Mucosa of stomach (tissue), 1 donor: ENCODE results near the gene SYNJ2.
"Not testable (repeated sequence)": the region's sequence is repeated elsewhere in the genome, so short reads cannot be mapped to it uniquely, and the experiment has no call there.

Experiments
- H3K27me3 ChIP-seq: one replicate; pipeline ENCODE4 v1.7.0; 2013; ENCODE audit warnings: mild to moderate bottlenecking, low read length; ENCODE audit not compliant: control insufficient read depth, insufficient read depth
- H3K36me3 ChIP-seq: one replicate; pipeline ENCODE4 v1.7.0; 2013; ENCODE audit warnings: low read length; ENCODE audit not compliant: control insufficient read depth, insufficient read depth
- H3K4me1 ChIP-seq: one replicate; pipeline ENCODE4 v1.7.0; 2013; ENCODE audit warnings: mild to moderate bottlenecking, low read length; ENCODE audit not compliant: control insufficient read depth, insufficient read depth
- H3K4me3 ChIP-seq: one replicate; pipeline ENCODE4 v1.7.0; 2013; ENCODE audit warnings: low read length
- H3K9ac ChIP-seq: one replicate; pipeline ENCODE4 v1.7.0; 2013; ENCODE audit warnings: mild to moderate bottlenecking, low read length, moderate library complexity
- H3K9me3 ChIP-seq: one replicate; pipeline ENCODE4 v1.7.0; 2013; ENCODE audit warnings: mild to moderate bottlenecking, low read length, moderate library complexity; ENCODE audit not compliant: control insufficient read depth
- donor health status: Pancreatic carcinoma.

SYNJ2 gene

DNA sequence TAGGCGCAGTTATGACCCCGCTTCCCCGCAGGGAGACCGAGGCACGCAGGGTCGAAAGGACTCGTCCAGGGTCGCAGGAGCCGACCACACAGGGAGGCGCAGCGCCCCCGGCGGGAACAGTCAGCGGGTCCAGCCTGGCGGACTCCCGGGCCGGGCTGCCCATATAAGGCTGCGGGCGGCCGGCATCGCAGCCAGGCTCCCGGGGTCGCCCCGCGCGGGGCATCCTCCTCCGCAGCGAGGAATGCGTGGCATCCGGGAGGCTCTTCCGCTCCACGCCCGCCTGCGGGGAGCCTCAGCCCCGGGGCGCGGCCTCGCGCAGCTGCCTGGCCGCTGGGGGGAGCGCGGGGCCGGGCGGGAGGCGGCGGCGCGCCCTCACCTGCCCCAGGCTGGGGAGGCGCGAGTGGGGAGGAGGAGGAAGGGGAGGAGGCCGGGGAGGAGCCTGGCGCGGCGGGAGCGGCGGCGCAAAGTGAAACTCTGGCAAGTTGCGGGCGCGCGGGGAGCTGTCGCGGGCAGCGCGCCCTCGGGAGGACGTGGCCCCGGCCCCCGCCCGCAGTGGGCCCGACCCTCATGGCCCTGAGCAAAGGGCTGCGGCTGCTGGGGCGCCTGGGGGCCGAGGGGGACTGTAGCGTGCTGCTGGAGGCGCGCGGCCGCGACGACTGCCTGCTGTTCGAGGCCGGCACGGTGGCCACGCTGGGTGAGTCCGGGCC is at the start of gene SYNJ2:
Gene SYNJ2 (plus strand): TSS at position 469 of the 707 bp plus-strand sequence. CDS start 99 bp downstream, at position 568.
- H3K4me3 ChIP-seq: peak within 1 kb of the TSS; percentile 80
- H3K27me3 ChIP-seq: no peaks in the 10 kb centered on the region
- H3K4me1 ChIP-seq: peaks cover 32% of the 10 kb centered on the region
- H3K36me3 ChIP-seq: no peaks in the 10 kb centered on the region
- H3K9me3 ChIP-seq: no peaks in the 10 kb centered on the region
- peak within 1 kb of the TSS; percentile 91 for H3K9ac ChIP-seq

GRCh38 chr6:157935786-157936185 is 45.9 kb upstream of the SYNJ2 start:
- no peaks in the 10 kb centered on the region for H3K4me1 ChIP-seq
- H3K9ac ChIP-seq: no peak overlapping the region
- no peak overlapping the region for H3K4me3 ChIP-seq
- no peaks in the 10 kb centered on the region for H3K9me3 ChIP-seq
- H3K36me3 ChIP-seq: peaks cover 17% of the 10 kb centered on the region
- H3K27me3 ChIP-seq: no peaks in the 10 kb centered on the region

DNA sequence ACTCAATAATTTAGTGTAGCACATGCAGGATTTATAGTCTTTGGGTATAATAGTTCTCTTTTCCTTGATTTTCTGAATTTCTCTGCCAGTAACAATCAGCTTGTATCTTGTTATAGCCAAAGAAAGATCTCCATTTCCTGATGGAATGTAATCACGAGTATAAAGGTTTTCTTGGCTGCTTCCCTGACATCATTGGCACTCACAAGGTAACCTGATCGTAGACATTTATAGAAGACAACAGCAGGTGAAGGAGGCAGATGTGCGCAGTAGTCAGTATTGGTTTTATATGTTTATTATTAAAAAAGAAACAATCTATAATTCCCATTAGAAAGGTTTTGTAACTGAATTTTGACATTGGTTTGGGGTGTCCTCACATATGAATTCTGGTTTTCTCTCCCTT is 44.3 kb upstream of the SYNJ2 start:
- H3K9ac ChIP-seq: no peak overlapping the region
- H3K9me3 ChIP-seq: no peaks in the 10 kb centered on the region
- peaks cover 22% of the 10 kb centered on the region for H3K36me3 ChIP-seq
- no peaks in the 10 kb centered on the region for H3K4me1 ChIP-seq
- H3K27me3 ChIP-seq: no peaks in the 10 kb centered on the region
- no peak overlapping the region for H3K4me3 ChIP-seq

- no peaks in the 10 kb centered on the region for H3K4me1 ChIP-seq
- no peak overlapping the region for H3K9ac ChIP-seq
- no peaks in the 10 kb centered on the region for H3K9me3 ChIP-seq
- peaks cover 26% of the 10 kb centered on the region for H3K36me3 ChIP-seq
- no peaks in the 10 kb centered on the region for H3K27me3 ChIP-seq
- H3K4me3 ChIP-seq: no peak overlapping the region
These were observed 43.7 kb upstream of the SYNJ2 start for GRCh38 chr6:157937916-157938315.

DNA sequence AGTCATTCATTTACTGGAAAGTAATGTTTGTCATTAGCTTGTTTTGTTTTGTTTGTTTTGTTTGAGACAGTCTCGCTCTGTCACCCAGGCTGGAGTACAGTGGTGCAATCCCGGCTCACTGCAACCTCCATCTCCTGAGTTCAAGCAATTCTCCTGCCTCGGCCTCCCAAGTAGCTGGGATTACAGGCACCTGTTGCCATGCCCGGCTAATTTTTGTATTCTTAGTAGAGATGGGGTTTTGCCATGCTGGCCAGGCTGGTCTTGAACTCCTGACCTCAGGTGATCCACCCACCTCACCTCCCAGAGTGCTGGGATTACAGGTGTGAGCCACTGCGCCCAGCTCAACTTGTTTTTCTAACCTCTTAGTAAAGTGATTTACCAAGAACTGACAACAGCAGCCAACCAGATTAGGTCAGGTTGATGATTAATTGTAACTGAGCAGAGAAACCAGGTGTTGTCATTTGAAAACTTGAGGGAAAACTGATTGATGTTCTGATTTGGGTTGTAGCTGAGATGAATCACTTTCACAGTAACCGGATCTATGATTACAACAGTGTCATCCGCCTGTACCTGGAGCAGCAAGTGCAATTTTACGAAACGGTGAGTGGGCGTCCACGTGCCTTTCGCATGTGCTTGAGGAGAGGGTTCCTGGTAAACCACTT is 41.2 kb upstream of the SYNJ2 start:
- not testable (repeated sequence) for H3K4me1 ChIP-seq, H3K9me3 ChIP-seq, H3K4me3 ChIP-seq, H3K27me3 ChIP-seq, H3K9ac ChIP-seq
- H3K36me3 ChIP-seq: peaks cover 22% of the 10 kb centered on the region

GRCh38 chr6:157941101-157941863 is 40.4 kb upstream of the SYNJ2 start:
- H3K4me1 ChIP-seq: no peaks in the 10 kb centered on the region
- no peak overlapping the region for H3K4me3 ChIP-seq
- no peak overlapping the region for H3K9ac ChIP-seq
- no peaks in the 10 kb centered on the region for H3K9me3 ChIP-seq
- no peaks in the 10 kb centered on the region for H3K27me3 ChIP-seq
- H3K36me3 ChIP-seq: peaks cover 22% of the 10 kb centered on the region

GRCh38 chr6:157942351-157942750 is 39.3 kb upstream of the SYNJ2 start:
- Histone ChIP-seq H3K4me3 (no peak overlapping the region), H3K4me1 (no peaks in the 10 kb centered on the region), H3K27me3 (no peaks in the 10 kb centered on the region), H3K9ac (no peak overlapping the region), H3K9me3 (no peaks in the 10 kb centered on the region), H3K36me3 (peaks cover 22% of the 10 kb centered on the region)

DNA sequence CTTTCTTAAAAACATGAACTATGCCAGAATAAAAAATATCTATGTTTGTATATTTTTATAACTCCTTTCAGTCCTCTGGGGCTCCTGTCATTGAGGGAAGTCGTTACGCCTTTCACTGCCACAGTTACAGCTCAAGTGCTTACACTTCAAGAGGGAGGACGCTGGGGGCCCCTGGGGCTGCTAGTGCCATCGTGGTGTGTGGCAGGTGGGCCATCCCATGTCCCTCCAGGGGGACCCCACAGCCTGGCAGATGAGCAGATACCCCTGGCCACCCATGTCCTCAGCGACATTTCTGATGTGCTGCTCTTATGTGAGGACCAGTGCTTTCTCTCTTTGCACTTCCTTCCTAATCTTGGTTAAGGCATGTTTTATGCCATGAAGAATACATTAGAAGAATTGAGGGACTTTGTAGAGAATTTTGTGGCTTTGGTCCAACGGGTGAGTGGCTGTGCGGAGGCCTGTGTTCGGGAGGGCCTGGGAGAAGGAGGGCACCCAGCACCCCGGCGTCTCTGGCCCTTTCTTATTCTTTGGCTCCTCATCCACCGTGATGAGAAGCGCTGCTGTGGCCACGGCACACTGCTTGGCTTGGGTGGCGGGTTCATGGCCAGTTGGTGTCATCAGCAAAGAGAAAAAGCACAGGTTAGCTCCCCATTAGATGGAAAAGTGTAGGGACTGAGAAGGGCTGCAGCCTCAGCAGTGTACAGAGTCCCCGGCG is 38.3 kb upstream of the SYNJ2 start:
- H3K27me3 ChIP-seq: no peaks in the 10 kb centered on the region
- peaks cover 22% of the 10 kb centered on the region for H3K36me3 ChIP-seq
- no peak overlapping the region for H3K4me3 ChIP-seq
- H3K4me1 ChIP-seq: no peaks in the 10 kb centered on the region
- H3K9ac ChIP-seq: no peak overlapping the region
- no peaks in the 10 kb centered on the region for H3K9me3 ChIP-seq

GRCh38 chr6:157943964-157944283 is 37.7 kb upstream of the SYNJ2 start:
- no peaks in the 10 kb centered on the region for H3K4me1 ChIP-seq
- no peak overlapping the region for H3K4me3 ChIP-seq
- no peaks in the 10 kb centered on the region for H3K27me3 ChIP-seq
- no peak overlapping the region for H3K9ac ChIP-seq
- H3K36me3 ChIP-seq: peaks cover 22% of the 10 kb centered on the region
- no peaks in the 10 kb centered on the region for H3K9me3 ChIP-seq

DNA sequence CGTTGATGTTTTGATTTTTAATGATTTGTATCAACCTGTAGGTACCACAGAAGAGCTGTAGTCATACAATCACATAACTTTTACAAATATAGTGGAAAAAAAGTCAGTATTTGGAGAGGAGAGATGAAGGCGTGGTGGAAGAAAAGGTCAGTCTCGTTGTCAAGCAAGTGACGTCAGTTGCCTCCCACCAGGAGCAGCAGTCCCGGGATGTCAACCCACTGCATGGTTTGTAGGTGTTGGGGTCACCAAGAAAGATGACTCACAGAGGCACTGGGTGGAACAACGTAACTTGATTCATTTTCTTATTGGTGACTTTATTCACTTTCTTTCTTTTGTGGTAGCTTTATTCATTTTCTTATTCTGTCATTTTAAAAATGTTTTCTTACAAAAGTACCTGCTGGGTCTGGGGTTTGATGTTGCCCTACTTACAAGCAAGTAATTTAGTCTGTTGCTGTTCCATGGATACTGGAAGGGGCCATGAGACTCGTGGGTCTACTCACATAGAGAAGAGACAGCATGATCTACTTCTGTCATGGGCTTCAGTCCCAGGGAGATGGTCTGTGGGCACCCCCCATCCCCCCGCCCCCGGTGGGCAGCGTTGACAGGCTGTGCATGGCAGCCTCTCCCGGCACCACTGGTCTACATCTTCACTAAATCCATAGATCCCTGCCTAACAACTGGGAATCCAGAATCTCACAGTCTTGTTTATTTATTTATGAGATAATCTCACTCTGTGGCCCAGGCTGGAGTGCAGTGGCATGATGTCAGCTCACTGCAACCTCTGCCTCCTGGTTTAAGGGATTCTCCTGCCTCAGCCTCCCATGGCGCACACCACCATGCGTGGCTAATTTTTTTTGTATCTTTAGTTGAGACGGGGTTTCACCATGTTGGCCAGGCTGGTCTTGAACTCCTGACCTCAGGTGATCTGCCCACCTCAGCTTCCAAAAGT is 36.4 kb upstream of the SYNJ2 start:
- peaks cover 12% of the 10 kb centered on the region for H3K36me3 ChIP-seq
- no peak overlapping the region for H3K4me3 ChIP-seq
- H3K9ac ChIP-seq: no peak overlapping the region
- H3K4me1 ChIP-seq: no peaks in the 10 kb centered on the region
- H3K9me3 ChIP-seq: no peaks in the 10 kb centered on the region
- no peaks in the 10 kb centered on the region for H3K27me3 ChIP-seq

GRCh38 chr6:157946053-157946617 is 35.5 kb upstream of the SYNJ2 start:
- H3K27me3 ChIP-seq: no peaks in the 10 kb centered on the region
- H3K36me3 ChIP-seq: peaks cover 5% of the 10 kb centered on the region
- no peaks in the 10 kb centered on the region for H3K9me3 ChIP-seq
- H3K4me3 ChIP-seq: no peak overlapping the region
- H3K9ac ChIP-seq: no peak overlapping the region
- H3K4me1 ChIP-seq: no peaks in the 10 kb centered on the region
